ENCODE data around the gene PDZRN4. TPM values are rescaled to one million over a fixed set of nuclear protein-coding genes. Genes with fewer than 3 reads are reported as not detected.

The PDZRN4 gene
- polyA plus RNA-seq, 2 of the 4 experiments (the other 2 are of a cell fraction) = 0.03 TPM

DNA sequence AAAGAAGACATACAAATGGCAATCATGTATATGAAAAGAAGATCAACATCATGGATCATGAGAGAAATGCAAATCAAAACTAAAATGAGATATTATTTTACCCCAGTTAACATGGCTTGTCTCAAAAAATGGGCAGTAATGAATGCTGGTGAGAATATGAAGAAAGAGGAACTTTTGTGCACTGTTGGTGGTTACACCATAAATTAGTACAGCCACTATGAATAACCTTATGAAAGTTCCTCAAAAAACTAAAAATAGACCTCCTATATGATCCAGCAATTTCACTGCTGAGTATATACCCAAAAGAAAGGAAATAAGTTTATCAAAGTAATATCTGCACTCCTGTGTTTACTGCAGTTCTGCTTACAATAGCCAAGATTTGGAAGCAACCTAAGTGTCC, 151.7 kb downstream of the PDZRN4 start (continued):
- no peak for TF ChIP-seq JUNB (IDR thresholded peaks at IDR 0.05)
- TF ChIP-seq, protein P1, sequence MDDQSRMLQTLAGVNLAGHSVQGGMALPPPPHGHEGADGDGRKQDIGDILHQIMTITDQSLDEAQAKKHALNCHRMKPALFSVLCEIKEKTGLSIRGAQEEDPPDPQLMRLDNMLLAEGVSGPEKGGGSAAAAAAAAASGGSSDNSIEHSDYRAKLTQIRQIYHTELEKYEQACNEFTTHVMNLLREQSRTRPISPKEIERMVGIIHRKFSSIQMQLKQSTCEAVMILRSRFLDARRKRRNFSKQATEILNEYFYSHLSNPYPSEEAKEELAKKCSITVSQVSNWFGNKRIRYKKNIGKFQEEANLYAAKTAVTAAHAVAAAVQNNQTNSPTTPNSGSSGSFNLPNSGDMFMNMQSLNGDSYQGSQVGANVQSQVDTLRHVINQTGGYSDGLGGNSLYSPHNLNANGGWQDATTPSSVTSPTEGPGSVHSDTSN (IDR thresholded peaks at IDR 0.05) = no peak
- TF ChIP-seq, protein P2, sequence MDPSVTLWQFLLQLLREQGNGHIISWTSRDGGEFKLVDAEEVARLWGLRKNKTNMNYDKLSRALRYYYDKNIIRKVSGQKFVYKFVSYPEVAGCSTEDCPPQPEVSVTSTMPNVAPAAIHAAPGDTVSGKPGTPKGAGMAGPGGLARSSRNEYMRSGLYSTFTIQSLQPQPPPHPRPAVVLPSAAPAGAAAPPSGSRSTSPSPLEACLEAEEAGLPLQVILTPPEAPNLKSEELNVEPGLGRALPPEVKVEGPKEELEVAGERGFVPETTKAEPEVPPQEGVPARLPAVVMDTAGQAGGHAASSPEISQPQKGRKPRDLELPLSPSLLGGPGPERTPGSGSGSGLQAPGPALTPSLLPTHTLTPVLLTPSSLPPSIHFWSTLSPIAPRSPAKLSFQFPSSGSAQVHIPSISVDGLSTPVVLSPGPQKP (IDR thresholded peaks at IDR 0.05; ENCODE audit: low read depth, low read length) = no peak
- no peak for TF ChIP-seq HDAC2 (IDR thresholded peaks at IDR 0.05)

DNA sequence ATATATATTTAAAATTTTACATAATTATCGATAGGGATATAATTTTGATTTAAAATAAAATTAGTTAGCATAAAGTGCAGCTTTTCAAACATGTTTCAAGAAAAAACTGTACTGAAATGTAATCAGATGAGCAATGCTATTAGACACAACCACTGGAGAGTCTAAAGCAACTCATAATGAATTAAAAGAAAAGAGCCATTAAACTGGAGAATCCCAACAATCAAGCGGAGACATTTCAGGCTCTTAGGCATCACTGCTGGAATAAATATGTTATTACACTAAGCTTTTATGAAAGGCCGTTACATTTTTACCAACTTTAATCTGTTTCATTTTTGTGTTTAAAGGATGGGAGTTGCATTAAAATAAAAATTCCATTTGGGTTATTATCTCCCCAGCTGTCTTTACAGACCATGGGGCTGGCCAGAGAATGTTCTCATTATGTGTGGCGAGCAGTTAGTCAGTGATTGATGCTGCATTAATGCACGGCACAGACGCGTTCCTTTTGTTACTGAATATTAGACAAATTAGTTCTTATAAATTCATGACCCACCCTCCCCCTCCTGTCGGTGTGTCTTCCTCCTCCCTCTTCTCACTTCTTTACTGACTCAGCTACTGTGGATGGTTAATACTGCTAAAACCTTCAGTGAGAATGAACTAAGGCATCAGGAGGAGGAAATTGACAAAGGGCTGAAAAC, 156.8 kb downstream of the PDZRN4 start:
- Histone ChIP-seq H3K4me1 (no peaks in the 10 kb centered on the region), H3K4me3 (no peak overlapping the region), H3K4me2 (no peak overlapping the region), H3K9me3 (no peaks in the 10 kb centered on the region), H3K27ac (no peak overlapping the region)
- CTCF ChIA-PET = no interaction called here
- TF ChIP-seq, protein P3, sequence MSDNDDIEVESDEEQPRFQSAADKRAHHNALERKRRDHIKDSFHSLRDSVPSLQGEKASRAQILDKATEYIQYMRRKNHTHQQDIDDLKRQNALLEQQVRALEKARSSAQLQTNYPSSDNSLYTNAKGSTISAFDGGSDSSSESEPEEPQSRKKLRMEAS (IDR thresholded peaks at IDR 0.05) = no peak
- TF ChIP-seq, protein P4, sequence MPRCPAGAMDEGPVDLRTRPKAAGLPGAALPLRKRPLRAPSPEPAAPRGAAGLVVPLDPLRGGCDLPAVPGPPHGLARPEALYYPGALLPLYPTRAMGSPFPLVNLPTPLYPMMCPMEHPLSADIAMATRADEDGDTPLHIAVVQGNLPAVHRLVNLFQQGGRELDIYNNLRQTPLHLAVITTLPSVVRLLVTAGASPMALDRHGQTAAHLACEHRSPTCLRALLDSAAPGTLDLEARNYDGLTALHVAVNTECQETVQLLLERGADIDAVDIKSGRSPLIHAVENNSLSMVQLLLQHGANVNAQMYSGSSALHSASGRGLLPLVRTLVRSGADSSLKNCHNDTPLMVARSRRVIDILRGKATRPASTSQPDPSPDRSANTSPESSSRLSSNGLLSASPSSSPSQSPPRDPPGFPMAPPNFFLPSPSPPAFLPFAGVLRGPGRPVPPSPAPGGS (IDR thresholded peaks at IDR 0.05) = no peak
- TF ChIP-seq RCOR1 (IDR thresholded peaks at IDR 0.05; ENCODE audit: low read depth, low read length) = no peak
- no peak for TF ChIP-seq NFE2L2 (conservative IDR thresholded peaks at IDR 0.05; ENCODE audit: low read length)
- no peak for TF ChIP-seq CBX2 (IDR thresholded peaks at IDR 0.05; ENCODE audit: borderline replicate concordance, low read depth)
- no peak for TF ChIP-seq MAFK (IDR thresholded peaks at IDR 0.05; ENCODE audit: partially characterized antibody)
- TF ChIP-seq, protein P2 (IDR thresholded peaks at IDR 0.05; ENCODE audit: low read depth, low read length) = no peak
- TF ChIP-seq EHMT2 (IDR thresholded peaks at IDR 0.05; ENCODE audit: low read depth) = no peak
- TF ChIP-seq NPAS2 (CRISPR knock-in tag; IDR thresholded peaks at IDR 0.05; ENCODE audit: borderline replicate concordance) = no peak
- TF ChIP-seq HOXA7 (CRISPR knock-in tag; IDR thresholded peaks at IDR 0.05) = no peak
- FAIRE-seq = no peak
- POLR2A ChIA-PET = no interaction called here
- 67% methylated on average over 8 of the region's 8 CpGs for WGBS (ENCODE audit: missing lambda C conversion rate)
- no peak for ATAC-seq
- no peak for DNase-seq (ENCODE audit: low read depth in 1 of 2, low spot score in 1 of 2)

DNA sequence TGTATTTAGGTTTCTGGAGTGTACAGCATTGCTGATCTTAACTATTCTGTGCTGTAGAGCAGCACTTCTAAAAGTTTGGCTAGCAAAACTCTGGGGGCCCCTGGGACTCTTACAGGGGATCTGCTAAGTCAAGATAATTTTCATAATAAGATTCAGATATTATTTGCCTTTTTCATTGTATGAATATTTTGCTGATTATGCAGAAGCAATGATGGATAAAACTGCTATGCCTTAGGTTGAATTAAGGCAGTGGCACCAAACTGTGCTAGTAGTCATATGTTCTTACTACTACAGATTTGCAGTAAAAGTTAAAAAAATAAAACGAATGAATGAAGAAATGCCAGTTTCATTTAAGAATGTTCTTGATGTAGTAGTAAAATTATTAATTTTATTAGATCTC, 160.1 kb downstream of the PDZRN4 start:
- Histone ChIP-seq H3K4me2 (no peak overlapping the region), H3K4me3 (no peak overlapping the region), H3K27ac (no peak overlapping the region), H3K9me3 (no peaks in the 10 kb centered on the region), H3K4me1 (no peaks in the 10 kb centered on the region)
- ATAC-seq (no peak), DNase-seq (ENCODE audit: low read depth in 1 of 2, low spot score in 1 of 2) (no peak), FAIRE-seq (no peak)
- WGBS (ENCODE audit: missing lambda C conversion rate) = 2% methylated on average over 1 of the region's 1 CpG
- TF ChIP-seq MAFK (IDR thresholded peaks at IDR 0.05; ENCODE audit: partially characterized antibody) (peak; percentile 69), CEBPB (IDR thresholded peaks at IDR 0.05) (no peak)
- ChIA-PET CTCF (no interaction called here), POLR2A (no interaction called here)

DNA sequence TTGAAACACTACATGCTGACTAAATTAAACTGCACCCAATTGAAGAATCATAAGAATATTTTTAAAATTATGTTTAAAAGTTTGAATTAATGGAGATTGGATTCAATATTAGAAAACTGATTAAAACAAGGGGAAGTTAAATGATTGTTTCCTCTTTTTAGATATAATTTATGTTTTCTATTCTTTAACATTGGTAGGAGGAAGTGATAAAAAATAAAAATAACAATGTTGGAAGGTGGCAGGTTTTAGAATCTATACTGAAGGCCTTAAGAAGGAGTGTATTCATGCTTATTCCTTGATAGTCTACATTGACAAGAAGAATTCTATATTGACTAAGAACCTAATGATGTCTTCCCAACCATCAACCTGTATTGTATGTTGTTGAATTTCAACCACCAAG, 168.1 kb downstream of the PDZRN4 start:
- Histone ChIP-seq H3K4me3 (no peak overlapping the region), H3K9me3 (no peaks in the 10 kb centered on the region), H3K4me1 (no peaks in the 10 kb centered on the region), H3K27ac (no peak overlapping the region), H3K4me2 (no peak overlapping the region)
- ChIA-PET POLR2A (no interaction called here), CTCF (no interaction called here)
- no peak for FAIRE-seq
- ATAC-seq = no peak
- no peak for DNase-seq (ENCODE audit: low read depth in 1 of 2, low spot score in 1 of 2)
- no peak for TF ChIP-seq ZSCAN20 (CRISPR knock-in tag; IDR thresholded peaks at IDR 0.05)
- no peak for TF ChIP-seq MAFK (IDR thresholded peaks at IDR 0.05; ENCODE audit: partially characterized antibody)
- TF ChIP-seq EP300 (IDR thresholded peaks at IDR 0.05) = no peak
- TF ChIP-seq FOSL2 (IDR thresholded peaks at IDR 0.05) = no peak
- TF ChIP-seq FOSL2 (CRISPR knock-in tag; IDR thresholded peaks at IDR 0.05) = no peak
- TF ChIP-seq, protein P5, sequence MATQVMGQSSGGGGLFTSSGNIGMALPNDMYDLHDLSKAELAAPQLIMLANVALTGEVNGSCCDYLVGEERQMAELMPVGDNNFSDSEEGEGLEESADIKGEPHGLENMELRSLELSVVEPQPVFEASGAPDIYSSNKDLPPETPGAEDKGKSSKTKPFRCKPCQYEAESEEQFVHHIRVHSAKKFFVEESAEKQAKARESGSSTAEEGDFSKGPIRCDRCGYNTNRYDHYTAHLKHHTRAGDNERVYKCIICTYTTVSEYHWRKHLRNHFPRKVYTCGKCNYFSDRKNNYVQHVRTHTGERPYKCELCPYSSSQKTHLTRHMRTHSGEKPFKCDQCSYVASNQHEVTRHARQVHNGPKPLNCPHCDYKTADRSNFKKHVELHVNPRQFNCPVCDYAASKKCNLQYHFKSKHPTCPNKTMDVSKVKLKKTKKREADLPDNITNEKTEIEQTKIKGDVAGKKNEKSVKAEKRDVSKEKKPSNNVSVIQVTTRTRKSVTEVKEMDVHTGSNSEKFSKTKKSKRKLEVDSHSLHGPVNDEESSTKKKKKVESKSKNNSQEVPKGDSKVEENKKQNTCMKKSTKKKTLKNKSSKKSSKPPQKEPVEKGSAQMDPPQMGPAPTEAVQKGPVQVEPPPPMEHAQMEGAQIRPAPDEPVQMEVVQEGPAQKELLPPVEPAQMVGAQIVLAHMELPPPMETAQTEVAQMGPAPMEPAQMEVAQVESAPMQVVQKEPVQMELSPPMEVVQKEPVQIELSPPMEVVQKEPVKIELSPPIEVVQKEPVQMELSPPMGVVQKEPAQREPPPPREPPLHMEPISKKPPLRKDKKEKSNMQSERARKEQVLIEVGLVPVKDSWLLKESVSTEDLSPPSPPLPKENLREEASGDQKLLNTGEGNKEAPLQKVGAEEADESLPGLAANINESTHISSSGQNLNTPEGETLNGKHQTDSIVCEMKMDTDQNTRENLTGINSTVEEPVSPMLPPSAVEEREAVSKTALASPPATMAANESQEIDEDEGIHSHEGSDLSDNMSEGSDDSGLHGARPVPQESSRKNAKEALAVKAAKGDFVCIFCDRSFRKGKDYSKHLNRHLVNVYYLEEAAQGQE (IDR thresholded peaks at IDR 0.05) = no peak
- TF ChIP-seq JUN (IDR thresholded peaks at IDR 0.05) = no peak
